MM.1S (cell line): Measurements from ENCODE around the gene MUC5AC.

Source experiments
- DNase-seq: peaks from one replicate; pipeline ENCODE4 v3.0.0-alpha.2; 2015
- H2AFZ ChIP-seq: fragments of 300-600 bp; sonication (generic); 2 replicates; pipeline ENCODE4 v1.6.0; 2016; ENCODE audit warnings: antibody characterized with exemption, low read length
- H3F3A ChIP-seq: fragments of 300-600 bp; sonication (generic); 2 replicates; pipeline ENCODE4 v1.6.1; 2016; ENCODE audit warnings: mild to moderate bottlenecking, antibody characterized with exemption, low read length, moderate library complexity, mixed read lengths; ENCODE audit not compliant: insufficient read depth
- H3K27ac ChIP-seq: fragments of 300-600 bp; sonication (generic); 2 replicates; pipeline ENCODE4 v1.5.1; 2016; ENCODE audit warnings: mild to moderate bottlenecking, low read length
- H3K27me3 ChIP-seq: fragments of 300-600 bp; sonication (generic); replicated peaks from 2 replicates; pipeline ENCODE4 v1.6.0; 2016; ENCODE audit warnings: low read length; ENCODE audit not compliant: insufficient read depth
- H3K36me3 ChIP-seq: fragments of 300-600 bp; sonication (generic); replicated peaks from 2 replicates; pipeline ENCODE4 v1.6.1; 2016; ENCODE audit warnings: mild to moderate bottlenecking, low read length, mixed read lengths; ENCODE audit not compliant: insufficient read depth
- H3K4me1 ChIP-seq: fragments of 300-600 bp; sonication (generic); 2 replicates; pipeline ENCODE4 v1.6.1; 2016; ENCODE audit warnings: low read length, mixed read lengths
- H3K4me2 ChIP-seq: fragments of 300-600 bp; sonication (generic); 2 replicates; pipeline ENCODE4 v1.6.0; 2016; ENCODE audit warnings: low read depth, low read length
- H3K4me3 ChIP-seq: fragments of 300-600 bp; sonication (generic); 2 replicates; pipeline ENCODE4 v1.5.1; 2016; ENCODE audit warnings: low read length, mixed read lengths
- H3K79me2 ChIP-seq: fragments of 300-600 bp; sonication (generic); 2 replicates; pipeline ENCODE4 v1.6.1; 2016; ENCODE audit warnings: mixed run types, low read length, mixed read lengths
- H3K9ac ChIP-seq: fragments of 300-600 bp; sonication (generic); 2 replicates; pipeline ENCODE4 v1.6.1; 2016; ENCODE audit warnings: low read length, mixed read lengths
- H3K9me2 ChIP-seq: fragments of 300-600 bp; sonication (generic); replicated peaks from 2 replicates; pipeline ENCODE4 v1.6.1; 2016; ENCODE audit warnings: mild to moderate bottlenecking, low read length, mixed read lengths; ENCODE audit not compliant: insufficient read depth
- H3K9me3 ChIP-seq: fragments of 300-600 bp; sonication (generic); replicated peaks from 2 replicates; pipeline ENCODE4 v1.6.1; 2016; ENCODE audit warnings: mild to moderate bottlenecking, low read length, mixed read lengths; ENCODE audit not compliant: insufficient read depth
- H4K20me1 ChIP-seq: fragments of 300-600 bp; sonication (generic); 2 replicates; pipeline ENCODE4 v1.6.1; 2016; ENCODE audit warnings: mild to moderate bottlenecking, low read length, moderate library complexity, mixed read lengths; ENCODE audit not compliant: insufficient read depth
- EZH2 ChIP-seq: fragments of 300-600 bp; sonication (generic); optimal IDR thresholded peaks from 2 replicates; pipeline ENCODE3; 2017; ENCODE audit warnings: low read depth, mild to moderate bottlenecking, antibody characterized with exemption, low read length, mixed read lengths
- EZH2phosphoT487 ChIP-seq: fragments of 300-600 bp; sonication (generic); IDR thresholded peaks from 2 replicates; pipeline ENCODE4 v1.6.1; 2018; ENCODE audit warnings: antibody characterized with exemption, low read length
- TF ChIP-seq, protein P1 (sequence below): fragments of 300-600 bp; sonication (generic); IDR thresholded peaks from 2 replicates; pipeline ENCODE4 v1.5.1; 2016; ENCODE audit warnings: antibody characterized with exemption, low read length, mixed read lengths

The MUC5AC gene

DNA sequence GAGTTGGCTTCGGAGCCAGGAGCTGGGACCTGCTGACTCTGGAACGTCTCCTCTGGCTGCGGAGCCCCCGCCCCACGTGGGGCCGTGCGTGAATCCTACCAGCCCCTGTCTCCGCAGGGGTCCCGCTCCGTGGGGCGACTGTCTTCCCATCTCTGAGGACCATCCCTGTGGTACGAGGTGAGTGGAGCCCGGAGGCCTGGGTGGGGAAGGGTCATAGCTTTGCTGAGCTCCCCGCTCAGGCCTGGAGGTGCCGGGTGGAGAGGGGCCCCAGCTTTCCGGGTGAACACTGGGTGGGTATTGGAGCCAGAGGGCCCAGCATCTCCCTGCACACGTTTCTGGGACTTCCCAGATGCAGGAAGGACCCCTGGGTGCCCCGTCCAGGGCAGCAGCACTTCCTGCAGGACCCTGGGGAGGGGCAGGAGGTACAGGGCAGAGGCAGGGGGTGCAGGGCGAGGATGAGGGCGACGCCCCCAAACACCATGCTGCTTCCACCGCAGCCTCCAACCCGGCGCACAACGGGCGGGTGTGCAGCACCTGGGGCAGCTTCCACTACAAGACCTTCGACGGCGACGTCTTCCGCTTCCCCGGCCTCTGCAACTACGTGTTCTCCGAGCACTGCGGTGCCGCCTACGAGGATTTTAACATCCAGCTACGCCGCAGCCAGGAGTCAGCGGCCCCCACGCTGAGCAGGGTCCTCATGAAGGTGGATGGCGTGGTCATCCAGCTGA is 3.8 kb downstream of the MUC5AC start:
- Histone ChIP-seq H3K4me2 (no peak overlapping the region), H3K9ac (no peak overlapping the region), H4K20me1 (no peaks in the 10 kb centered on the region), H3K4me3 (no peak overlapping the region), H3K4me1 (no peaks in the 10 kb centered on the region), H3K79me2 (no peaks in the 10 kb centered on the region), H3K9me2 (no peaks in the 10 kb centered on the region), H3F3A (no peaks in the 10 kb centered on the region), H3K27me3 (peaks cover 78% of the 10 kb centered on the region), H2AFZ (no peak overlapping the region), H3K36me3 (no peaks in the 10 kb centered on the region), H3K9me3 (no peaks in the 10 kb centered on the region), H3K27ac (no peak overlapping the region)
- TF ChIP-seq EZH2 (no peak), EZH2phosphoT487 (no peak)
- TF ChIP-seq, protein P1, sequence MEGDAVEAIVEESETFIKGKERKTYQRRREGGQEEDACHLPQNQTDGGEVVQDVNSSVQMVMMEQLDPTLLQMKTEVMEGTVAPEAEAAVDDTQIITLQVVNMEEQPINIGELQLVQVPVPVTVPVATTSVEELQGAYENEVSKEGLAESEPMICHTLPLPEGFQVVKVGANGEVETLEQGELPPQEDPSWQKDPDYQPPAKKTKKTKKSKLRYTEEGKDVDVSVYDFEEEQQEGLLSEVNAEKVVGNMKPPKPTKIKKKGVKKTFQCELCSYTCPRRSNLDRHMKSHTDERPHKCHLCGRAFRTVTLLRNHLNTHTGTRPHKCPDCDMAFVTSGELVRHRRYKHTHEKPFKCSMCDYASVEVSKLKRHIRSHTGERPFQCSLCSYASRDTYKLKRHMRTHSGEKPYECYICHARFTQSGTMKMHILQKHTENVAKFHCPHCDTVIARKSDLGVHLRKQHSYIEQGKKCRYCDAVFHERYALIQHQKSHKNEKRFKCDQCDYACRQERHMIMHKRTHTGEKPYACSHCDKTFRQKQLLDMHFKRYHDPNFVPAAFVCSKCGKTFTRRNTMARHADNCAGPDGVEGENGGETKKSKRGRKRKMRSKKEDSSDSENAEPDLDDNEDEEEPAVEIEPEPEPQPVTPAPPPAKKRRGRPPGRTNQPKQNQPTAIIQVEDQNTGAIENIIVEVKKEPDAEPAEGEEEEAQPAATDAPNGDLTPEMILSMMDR = no peak
- DNase-seq = no peak

DNA sequence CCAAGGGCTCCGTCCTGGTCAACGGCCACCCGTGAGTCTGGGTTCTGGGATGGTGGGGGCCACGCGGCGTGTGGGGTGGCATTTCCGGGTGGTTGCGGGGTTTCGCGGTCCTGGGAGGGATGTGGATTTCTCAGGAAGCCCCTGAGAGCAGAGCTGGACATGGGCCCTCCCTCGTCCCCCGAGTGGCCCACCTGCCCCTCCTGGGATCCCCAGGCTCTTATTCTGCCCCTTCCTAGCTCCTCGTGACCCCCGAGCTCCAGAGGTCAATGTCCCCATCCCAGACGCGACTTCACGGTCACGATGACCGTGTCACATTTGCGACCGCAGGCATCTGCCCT is 4.4 kb downstream of the MUC5AC start:
- H3K27ac ChIP-seq = no peak overlapping the region
- H3K9me3 ChIP-seq = no peaks in the 10 kb centered on the region
- no peaks in the 10 kb centered on the region for H3K4me1 ChIP-seq
- H3K36me3 ChIP-seq = no peaks in the 10 kb centered on the region
- no peak overlapping the region for H3K4me3 ChIP-seq
- H4K20me1 ChIP-seq = no peaks in the 10 kb centered on the region
- H2AFZ ChIP-seq = no peak overlapping the region
- TF ChIP-seq, protein P1 = no peak
- TF ChIP-seq EZH2 = no peak
- TF ChIP-seq EZH2phosphoT487 = no peak
- H3K79me2 ChIP-seq = no peaks in the 10 kb centered on the region
- no peak overlapping the region for H3K9ac ChIP-seq
- H3K9me2 ChIP-seq = no peaks in the 10 kb centered on the region
- peaks cover 73% of the 10 kb centered on the region for H3K27me3 ChIP-seq
- no peak overlapping the region for H3K4me2 ChIP-seq
- DNase-seq = no peak
- H3F3A ChIP-seq = no peaks in the 10 kb centered on the region

DNA sequence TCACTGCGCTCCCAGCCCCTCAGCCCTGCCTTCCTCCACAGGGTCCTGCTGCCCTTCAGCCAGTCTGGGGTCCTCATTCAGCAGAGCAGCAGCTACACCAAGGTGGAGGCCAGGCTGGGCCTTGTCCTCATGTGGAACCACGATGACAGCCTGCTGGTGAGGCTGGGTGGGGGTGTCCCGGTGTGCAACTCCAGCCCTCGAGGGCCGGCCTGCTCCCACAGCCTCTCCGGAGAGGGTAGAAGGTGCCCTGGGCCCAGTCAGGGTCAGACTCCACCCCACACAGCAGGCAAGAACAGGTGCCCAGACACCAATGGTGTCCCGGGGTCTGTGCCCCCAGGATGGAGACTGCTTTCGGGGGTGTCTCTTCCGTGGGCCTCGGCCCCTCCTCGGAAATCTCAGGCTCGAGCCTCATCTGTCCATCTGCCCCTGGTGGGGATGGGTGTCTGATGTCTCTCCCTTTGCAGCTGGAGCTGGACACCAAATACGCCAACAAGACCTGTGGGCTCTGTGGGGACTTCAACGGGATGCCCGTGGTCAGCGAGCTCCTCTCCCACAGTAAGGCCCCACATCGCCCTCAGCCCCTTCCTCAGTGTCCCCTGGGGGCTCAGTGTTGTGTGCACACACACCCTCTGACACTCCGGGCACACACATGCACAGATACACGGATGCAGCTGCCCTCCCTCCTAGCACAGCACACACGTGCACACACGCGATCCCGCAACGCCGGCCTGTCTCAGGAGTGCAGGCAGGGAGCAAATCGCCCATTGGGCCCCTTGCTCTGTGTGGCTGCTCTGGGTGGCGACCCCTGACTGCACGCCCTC is 4.9 kb downstream of the MUC5AC start:
- H3K9ac ChIP-seq = no peak overlapping the region
- H3K9me3 ChIP-seq = no peaks in the 10 kb centered on the region
- H3K4me1 ChIP-seq = no peaks in the 10 kb centered on the region
- H4K20me1 ChIP-seq = no peaks in the 10 kb centered on the region
- H3K36me3 ChIP-seq = no peaks in the 10 kb centered on the region
- H3K27ac ChIP-seq = no peak overlapping the region
- H2AFZ ChIP-seq = no peak overlapping the region
- no peaks in the 10 kb centered on the region for H3F3A ChIP-seq
- no peak overlapping the region for H3K4me2 ChIP-seq
- no peaks in the 10 kb centered on the region for H3K9me2 ChIP-seq
- H3K4me3 ChIP-seq = no peak overlapping the region
- peaks cover 69% of the 10 kb centered on the region for H3K27me3 ChIP-seq
- H3K79me2 ChIP-seq = no peaks in the 10 kb centered on the region
- TF ChIP-seq EZH2phosphoT487 (no peak), EZH2 (no peak)
- TF ChIP-seq, protein P1 = no peak
- no peak for DNase-seq
